DND-41 (cell line): ENCODE results near the gene BATF.

ENCODE experiments used
- EZH2 ChIP-seq: IDR thresholded peaks from 3 replicates; pipeline ENCODE4 v1.6.1; 2012; ENCODE audit warnings: borderline replicate concordance, low read depth, mild to moderate bottlenecking, moderate library complexity, low read length, inconsistent platforms; ENCODE audit not compliant: severe bottlenecking
- TF ChIP-seq, protein P1 (sequence below): IDR thresholded peaks from 2 replicates; pipeline ENCODE4 v1.5.1; 2012; ENCODE audit warnings: borderline replicate concordance, low read length, moderate library complexity, mild to moderate bottlenecking; ENCODE audit not compliant: poor library complexity, severe bottlenecking; ENCODE audit errors: extremely low read depth

DNA sequence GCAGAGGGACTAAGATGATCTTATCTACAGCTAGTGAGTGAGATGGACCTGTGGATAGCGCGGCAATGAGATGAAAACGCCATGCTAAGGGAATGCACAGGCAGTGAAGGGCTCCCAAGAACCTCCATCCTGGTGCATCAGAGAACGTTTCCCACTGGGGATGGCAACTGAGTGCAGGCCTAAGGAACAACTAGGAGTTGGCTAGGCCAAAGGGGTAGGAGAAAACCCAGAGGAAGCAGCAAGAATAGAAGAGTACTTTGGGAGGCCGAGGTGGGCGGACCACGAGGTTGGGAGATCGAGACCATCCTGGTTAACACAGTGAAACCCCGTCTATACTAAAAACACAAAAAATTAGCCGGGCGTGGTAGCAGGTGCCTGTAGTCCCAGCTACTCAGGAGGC is 24.6 kb upstream of the BATF start:
- TF ChIP-seq, protein P1, sequence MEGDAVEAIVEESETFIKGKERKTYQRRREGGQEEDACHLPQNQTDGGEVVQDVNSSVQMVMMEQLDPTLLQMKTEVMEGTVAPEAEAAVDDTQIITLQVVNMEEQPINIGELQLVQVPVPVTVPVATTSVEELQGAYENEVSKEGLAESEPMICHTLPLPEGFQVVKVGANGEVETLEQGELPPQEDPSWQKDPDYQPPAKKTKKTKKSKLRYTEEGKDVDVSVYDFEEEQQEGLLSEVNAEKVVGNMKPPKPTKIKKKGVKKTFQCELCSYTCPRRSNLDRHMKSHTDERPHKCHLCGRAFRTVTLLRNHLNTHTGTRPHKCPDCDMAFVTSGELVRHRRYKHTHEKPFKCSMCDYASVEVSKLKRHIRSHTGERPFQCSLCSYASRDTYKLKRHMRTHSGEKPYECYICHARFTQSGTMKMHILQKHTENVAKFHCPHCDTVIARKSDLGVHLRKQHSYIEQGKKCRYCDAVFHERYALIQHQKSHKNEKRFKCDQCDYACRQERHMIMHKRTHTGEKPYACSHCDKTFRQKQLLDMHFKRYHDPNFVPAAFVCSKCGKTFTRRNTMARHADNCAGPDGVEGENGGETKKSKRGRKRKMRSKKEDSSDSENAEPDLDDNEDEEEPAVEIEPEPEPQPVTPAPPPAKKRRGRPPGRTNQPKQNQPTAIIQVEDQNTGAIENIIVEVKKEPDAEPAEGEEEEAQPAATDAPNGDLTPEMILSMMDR: no peak
- TF ChIP-seq EZH2: no peak
